CD14-positive monocyte (primary cell): ENCODE results near the gene CHN2. TPM values are rescaled to one million over a fixed set of nuclear protein-coding genes. Genes with fewer than 3 reads are reported as not detected.

Experiments used
- DNase-seq, 3 donors: peaks; one replicate each; pipeline ENCODE4 v3.0.0-alpha.2; 2011 to 2022
- H2AFZ ChIP-seq: 2 replicates; pipeline ENCODE4 v1.6.0; 2012; ENCODE audit warnings: mild to moderate bottlenecking, low read depth, low read length, inconsistent platforms; ENCODE audit not compliant: insufficient read depth, poor library complexity, severe bottlenecking
- H3K27ac ChIP-seq, 2 donors: 1 replicate in 1 of 2; 2 replicates in 1 of 2; pipeline ENCODE4 v1.5.1; 2012 to 2013; ENCODE audit warnings: low read length in 2 of 2, control low read depth in 1 of 2, inconsistent platforms in 1 of 2, low read depth in 1 of 2, mild to moderate bottlenecking in 1 of 2
- H3K27me3 ChIP-seq, 2 donors: one replicate each; pipeline versions ENCODE4 v1.6.0 to v1.6.1; 2011 to 2013; ENCODE audit warnings: low read length in 2 of 2; ENCODE audit not compliant: control insufficient read depth in 2 of 2, insufficient read depth in 2 of 2
- H3K36me3 ChIP-seq, 2 donors: replicated peaks in 1 of 2; 1 replicate in 1 of 2; 2 replicates in 1 of 2; pipeline versions ENCODE4 v1.5.1 to v1.6.1; 2012 to 2013; ENCODE audit warnings: low read length in 2 of 2, control low read depth in 1 of 2, inconsistent platforms in 1 of 2, mild to moderate bottlenecking in 1 of 2; ENCODE audit not compliant: insufficient read depth in 2 of 2, control insufficient read depth in 1 of 2
- H3K4me1 ChIP-seq, 2 donors: 1 replicate in 1 of 2; 2 replicates in 1 of 2; pipeline versions ENCODE4 v1.5.1 to v1.6.1; 2012 to 2013; ENCODE audit warnings: low read length in 2 of 2, control low read depth in 1 of 2, inconsistent platforms in 1 of 2, mild to moderate bottlenecking in 1 of 2, moderate library complexity in 1 of 2; ENCODE audit not compliant: insufficient read depth in 2 of 2, control insufficient read depth in 1 of 2
- H3K4me2 ChIP-seq: replicated peaks from 2 replicates; pipeline ENCODE3; 2012; ENCODE audit warnings: low read length, moderate library complexity, mild to moderate bottlenecking; ENCODE audit not compliant: poor library complexity, severe bottlenecking; ENCODE audit errors: extremely low read depth
- H3K4me3 ChIP-seq, 3 experiments: fragments of 200-600 bp in 1 of 3; sonication (generic) in 1 of 3; replicated peaks in 1 of 3; 1 replicate in 2 of 3; 2 replicates in 1 of 3; pipeline ENCODE4 v1.5.1; 2011 to 2013; ENCODE audit warnings: low read length in 3 of 3, mild to moderate bottlenecking in 3 of 3, control low read depth in 2 of 3, low read depth in 2 of 3, inconsistent platforms in 1 of 3, moderate library complexity in 1 of 3
- H3K79me2 ChIP-seq: 2 replicates; pipeline ENCODE4 v1.6.0; 2012; ENCODE audit warnings: mild to moderate bottlenecking, control low read depth, inconsistent platforms, low read length, moderate library complexity; ENCODE audit not compliant: insufficient read depth
- H3K9ac ChIP-seq: 2 replicates; pipeline ENCODE4 v1.6.0; 2017; ENCODE audit warnings: low read length, mild to moderate bottlenecking; ENCODE audit not compliant: insufficient read depth, poor library complexity, severe bottlenecking
- H3K9me3 ChIP-seq, 2 donors: replicated peaks in 1 of 2; 1 replicate in 1 of 2; 2 replicates in 1 of 2; pipeline versions ENCODE4 v1.5.1 to v1.6.1; 2012 to 2013; ENCODE audit warnings: low read length in 2 of 2, control low read depth in 1 of 2; ENCODE audit not compliant: control insufficient read depth in 1 of 2, insufficient read depth in 1 of 2
- H4K20me1 ChIP-seq: 2 replicates; pipeline ENCODE4 v1.6.0; 2012; ENCODE audit warnings: mild to moderate bottlenecking, low read length, control low read depth, moderate library complexity; ENCODE audit not compliant: insufficient read depth
- H3K27ac Mint-ChIP-seq, 7 donors: one replicate each; pipeline ENCODE4 v1.8.0; 2020; ENCODE audit warnings: mild to moderate bottlenecking in 7 of 7, mixed read lengths in 7 of 7, moderate library complexity in 6 of 7, inconsistent platforms in 2 of 7
- H3K27me3 Mint-ChIP-seq, 3 donors: one replicate each; pipeline ENCODE4 v1.8.0; 2021 to 2022; ENCODE audit warnings: low read depth in 3 of 3, mild to moderate bottlenecking in 3 of 3, mixed read lengths in 3 of 3, moderate library complexity in 3 of 3, inconsistent platforms in 1 of 3
- H3K36me3 Mint-ChIP-seq, 2 donors: one replicate each; pipeline ENCODE4 v1.8.0; 2020; ENCODE audit warnings: mixed read lengths in 2 of 2, inconsistent platforms in 1 of 2, mild to moderate bottlenecking in 1 of 2
- H3K4me1 Mint-ChIP-seq: one replicate; pipeline ENCODE4 v1.8.0; 2020; ENCODE audit warnings: mild to moderate bottlenecking, mixed read lengths
- H3K4me3 Mint-ChIP-seq, 2 donors: one replicate each; pipeline ENCODE4 v1.8.0; 2020; ENCODE audit warnings: mild to moderate bottlenecking in 2 of 2, mixed read lengths in 2 of 2, moderate library complexity in 1 of 2
- H3K9me3 Mint-ChIP-seq, 7 donors: one replicate each; pipeline ENCODE4 v1.8.0; 2020 to 2022; ENCODE audit warnings: mixed read lengths in 7 of 7, mild to moderate bottlenecking in 6 of 7, moderate library complexity in 6 of 7, inconsistent platforms in 2 of 7
- WGBS: methylation state at CpG from one replicate; pipeline ENCODE4 v1.1.5; 2013; ENCODE audit warnings: missing lambda C conversion rate; ENCODE audit not compliant: insufficient coverage; 5-methylcytosine and 5-hydroxymethylcytosine counted together
- intact Hi-C, 2 donors: fragments of 100-400 bp; cut with micrococcal nuclease; formaldehyde crosslinking; loops; one replicate each; pipeline versions ENCODE4 v1.15.0 to v1.15.1; 2023
- polyA plus RNA-seq, 3 donors: library from polyadenylated mRNA; depleted of rRNA in 1 of 3; unstranded in 2 of 3; stranded (reverse) in 1 of 3; fragments of 300-500 nt in 2 of 3; fragments of >200 nt in 1 of 3; fragmentation: Illumina TruSeq in 2 of 3; gene quantifications; 1 replicate in 2 of 3; 2 replicates in 1 of 3; pipeline ENCODE4 v1.2.3, GENCODE V29; 2012 to 2021
- TF ChIP-seq, protein P1 (sequence below): fragments of 200-600 bp; IDR thresholded peaks from one replicate; pipeline ENCODE4 v1.8.0; 2022; ENCODE audit warnings: antibody characterized with exemption, mild to moderate bottlenecking

Gene CHN2
- polyA plus RNA-seq, 3 donors = 26.6 to 66.5 (median 44.8) TPM

DNA sequence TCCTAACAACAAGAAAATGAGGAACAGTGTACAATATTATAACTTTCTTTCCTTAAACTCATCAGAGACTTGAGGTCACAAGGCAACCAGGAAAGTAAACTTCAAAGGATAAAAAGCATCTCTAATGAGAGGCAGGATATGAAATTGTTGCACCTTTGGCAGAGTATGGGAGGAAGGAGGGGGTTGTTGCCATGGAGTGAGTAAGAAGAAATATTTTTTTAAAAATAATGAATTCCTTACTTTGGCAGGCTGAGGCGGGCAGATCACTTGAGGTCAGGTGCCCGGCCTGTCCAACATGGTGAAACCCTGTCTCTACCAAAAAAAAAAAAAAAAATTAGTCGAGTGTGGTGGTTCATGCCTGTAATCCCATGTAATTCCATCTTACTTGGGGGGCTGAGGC, 21.1 kb upstream of the CHN2 start:
- Histone ChIP-seq H3K4me1 (peaks cover 10% of the 10 kb centered on the region in 2 donors), H2AFZ (no peak overlapping the region), H3K4me2 (no peak overlapping the region), H3K4me3 (no peak overlapping the region), H3K36me3 (peaks cover 2 to 10% of the 10 kb centered on the region in 2 donors), H3K27ac (no peak overlapping the region), H3K9me3 (no peaks in the 10 kb centered on the region), H3K27me3 (no peaks in the 10 kb centered on the region), H3K9ac (no peak overlapping the region), H4K20me1 (peaks cover 62% of the 10 kb centered on the region), H3K79me2 (no peaks in the 10 kb centered on the region)
- no peak overlapping the region for H3K27ac Mint-ChIP-seq
- TF ChIP-seq, protein P1, sequence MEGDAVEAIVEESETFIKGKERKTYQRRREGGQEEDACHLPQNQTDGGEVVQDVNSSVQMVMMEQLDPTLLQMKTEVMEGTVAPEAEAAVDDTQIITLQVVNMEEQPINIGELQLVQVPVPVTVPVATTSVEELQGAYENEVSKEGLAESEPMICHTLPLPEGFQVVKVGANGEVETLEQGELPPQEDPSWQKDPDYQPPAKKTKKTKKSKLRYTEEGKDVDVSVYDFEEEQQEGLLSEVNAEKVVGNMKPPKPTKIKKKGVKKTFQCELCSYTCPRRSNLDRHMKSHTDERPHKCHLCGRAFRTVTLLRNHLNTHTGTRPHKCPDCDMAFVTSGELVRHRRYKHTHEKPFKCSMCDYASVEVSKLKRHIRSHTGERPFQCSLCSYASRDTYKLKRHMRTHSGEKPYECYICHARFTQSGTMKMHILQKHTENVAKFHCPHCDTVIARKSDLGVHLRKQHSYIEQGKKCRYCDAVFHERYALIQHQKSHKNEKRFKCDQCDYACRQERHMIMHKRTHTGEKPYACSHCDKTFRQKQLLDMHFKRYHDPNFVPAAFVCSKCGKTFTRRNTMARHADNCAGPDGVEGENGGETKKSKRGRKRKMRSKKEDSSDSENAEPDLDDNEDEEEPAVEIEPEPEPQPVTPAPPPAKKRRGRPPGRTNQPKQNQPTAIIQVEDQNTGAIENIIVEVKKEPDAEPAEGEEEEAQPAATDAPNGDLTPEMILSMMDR = no peak
- DNase-seq = no peak
- intact Hi-C loops = no loop called here
- H3K9me3 Mint-ChIP-seq = no peaks in the 10 kb centered on the region
- WGBS = no CpG with 5 or more reads among the region's 3 CpGs
- H3K36me3 Mint-ChIP-seq = peaks cover 16 to 37% of the 10 kb centered on the region in 2 donors
- peaks cover 15% of the 10 kb centered on the region for H3K4me1 Mint-ChIP-seq
- no peak overlapping the region for H3K4me3 Mint-ChIP-seq
- peaks cover 0 to 2% (median 2%) of the 10 kb centered on the region in 3 donors for H3K27me3 Mint-ChIP-seq

DNA sequence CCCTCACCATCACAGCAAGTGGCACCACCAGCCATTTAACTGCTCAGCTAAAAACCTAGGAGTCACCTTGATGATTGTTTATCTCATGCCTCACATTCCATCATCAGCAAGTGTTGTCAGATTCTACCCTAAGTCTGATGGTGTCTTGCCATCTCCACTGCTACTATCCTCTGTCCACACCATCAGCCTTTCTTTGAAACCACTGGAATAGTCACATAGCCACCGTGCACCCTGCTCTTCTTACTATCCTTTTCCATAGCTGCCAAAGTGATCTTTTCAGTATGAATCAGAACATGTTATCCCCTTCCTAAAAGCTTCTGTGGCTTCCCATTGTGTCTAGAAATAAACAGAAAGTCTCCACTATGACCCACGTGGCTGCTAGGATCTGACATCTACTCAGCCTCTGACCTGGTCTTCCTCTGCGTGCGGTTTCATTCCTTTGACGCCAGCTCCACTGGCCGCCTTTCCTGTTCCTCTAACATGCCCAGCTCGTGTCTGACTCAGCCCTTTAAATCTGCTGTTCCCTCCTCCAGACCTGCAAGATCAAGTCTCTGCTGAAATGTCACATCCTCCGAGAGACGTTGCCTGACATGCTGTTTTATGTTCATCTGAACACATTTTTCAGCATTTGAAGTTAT, 16.5 kb upstream of the CHN2 start:
- Mint-ChIP-seq H3K27me3 (peaks cover 0 to 2% (median 2%) of the 10 kb centered on the region in 3 donors), H3K27ac (peak overlapping the region; percentile 63 to 91 (median 79)), H3K36me3 (peaks cover 5 to 24% of the 10 kb centered on the region in 2 donors), H3K4me3 (peak overlapping the region; percentile 14 to 57), H3K4me1 (peaks cover 16% of the 10 kb centered on the region), H3K9me3 (no peaks in the 10 kb centered on the region)
- Histone ChIP-seq H3K4me2 (peak overlapping the region; percentile 51), H3K36me3 (no peaks in the 10 kb centered on the region), H2AFZ (no peak overlapping the region), H3K27ac (peak overlapping the region in 1 of 2 donors; percentile 74), H3K9ac (no peak overlapping the region), H4K20me1 (peaks cover 37% of the 10 kb centered on the region), H3K79me2 (no peaks in the 10 kb centered on the region), H3K9me3 (no peaks in the 10 kb centered on the region), H3K4me3 (peak overlapping the region in 1 of 3 experiments; percentile 38), H3K27me3 (no peaks in the 10 kb centered on the region), H3K4me1 (peaks cover 12 to 15% of the 10 kb centered on the region in 2 donors)
- TF ChIP-seq, protein P1 = no peak
- peak; percentile 84 to 90 (median 89) for DNase-seq
- intact Hi-C loops = no loop called here
- 23% methylated on average over 8 of the region's 9 CpGs for WGBS
